Activated CD4-positive, alpha-beta T cell treated with anti-CD3 and anti-CD28 coated beads, Interleukin-2, amount 50 U/mL, for 48 hours (primary cell): ENCODE measurements around the gene TMOD1.

Experiments
- DNase-seq, 2 experiments: peaks; one replicate each; pipeline ENCODE4 v3.0.0-alpha.2; 2020

The TMOD1 gene

DNA sequence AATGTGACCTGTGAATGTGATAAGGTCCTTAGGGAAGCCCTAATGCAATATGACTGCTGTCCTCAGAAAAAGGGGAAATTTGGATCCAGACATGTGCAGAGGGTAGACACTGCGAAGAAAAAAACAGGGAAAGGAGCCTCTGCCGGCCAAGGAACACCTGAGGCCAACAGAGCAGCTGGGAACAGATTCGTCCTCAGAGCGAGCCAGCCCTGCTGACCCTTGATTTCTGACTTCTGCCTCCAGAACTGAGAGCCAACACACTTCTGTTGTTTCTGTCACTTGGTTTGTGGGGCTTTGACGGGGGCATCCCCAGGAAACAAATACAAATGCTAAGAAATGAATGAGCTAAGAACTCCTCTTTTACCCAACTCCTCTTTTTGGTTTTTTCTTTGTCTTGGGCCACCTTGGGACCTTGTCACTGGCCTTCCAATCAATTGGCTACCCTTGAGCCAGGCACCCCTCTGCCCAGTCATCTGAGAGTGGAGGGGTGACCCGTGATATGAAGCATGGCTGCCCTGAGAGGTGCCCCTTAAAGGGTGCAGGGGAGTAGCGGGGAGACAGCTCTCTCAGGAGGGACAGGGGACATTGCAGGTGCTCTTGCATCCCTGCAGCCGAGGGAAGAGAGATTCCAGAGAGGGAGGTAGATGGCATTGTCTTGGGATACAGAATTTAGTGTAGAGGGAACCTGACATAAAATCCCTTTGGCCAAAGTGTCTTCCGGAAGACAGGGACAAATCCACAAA lies 16.9 kb downstream of the TMOD1 start:
- DNase-seq, result no peak

DNA sequence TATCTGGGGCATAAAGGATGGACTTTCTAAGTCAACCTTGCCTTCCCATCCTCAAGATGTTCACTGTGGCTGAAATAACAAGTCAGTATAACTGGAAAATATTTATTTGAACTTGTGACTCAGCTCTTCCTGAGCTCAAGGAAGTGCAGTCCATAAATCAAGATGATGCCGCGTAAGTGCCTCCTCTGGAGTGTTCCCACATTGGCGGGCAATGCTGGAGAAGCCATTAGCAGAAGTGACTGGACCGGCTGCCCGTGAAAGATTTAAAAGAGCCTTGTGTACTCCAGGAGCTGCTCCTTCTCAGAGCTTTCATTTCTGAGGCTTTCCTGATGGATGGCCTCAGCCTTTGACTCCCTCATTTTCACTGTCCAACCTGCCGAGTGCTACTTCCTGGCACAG lies 17.4 kb downstream of the TMOD1 start:
- DNase-seq, result no peak

DNA sequence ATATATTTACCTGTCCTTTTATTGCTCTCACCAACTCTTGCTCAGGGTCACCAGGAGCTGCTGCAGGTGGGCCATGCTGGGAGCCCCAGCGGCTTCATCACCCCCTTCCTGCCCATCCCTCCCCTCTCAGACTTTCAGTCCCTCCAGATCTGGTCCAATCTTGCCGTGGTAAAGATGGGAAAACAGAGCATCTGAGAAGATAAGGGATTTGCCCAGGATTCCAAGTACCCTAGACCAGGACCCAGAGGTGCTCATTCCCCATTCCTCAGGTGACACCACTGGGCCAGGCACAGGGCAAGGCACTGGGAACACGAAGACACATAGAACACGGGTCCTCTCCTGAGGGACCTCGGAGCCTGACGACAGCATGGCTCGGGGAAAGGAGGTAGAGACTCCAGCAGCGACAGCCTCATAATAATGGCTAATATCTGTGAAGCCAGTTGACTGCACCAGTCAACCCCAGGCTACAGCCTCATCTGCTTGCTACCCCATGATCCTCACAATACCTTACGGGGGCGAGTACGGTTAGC lies 18.0 kb downstream of the TMOD1 start:
- no peak for DNase-seq

DNA sequence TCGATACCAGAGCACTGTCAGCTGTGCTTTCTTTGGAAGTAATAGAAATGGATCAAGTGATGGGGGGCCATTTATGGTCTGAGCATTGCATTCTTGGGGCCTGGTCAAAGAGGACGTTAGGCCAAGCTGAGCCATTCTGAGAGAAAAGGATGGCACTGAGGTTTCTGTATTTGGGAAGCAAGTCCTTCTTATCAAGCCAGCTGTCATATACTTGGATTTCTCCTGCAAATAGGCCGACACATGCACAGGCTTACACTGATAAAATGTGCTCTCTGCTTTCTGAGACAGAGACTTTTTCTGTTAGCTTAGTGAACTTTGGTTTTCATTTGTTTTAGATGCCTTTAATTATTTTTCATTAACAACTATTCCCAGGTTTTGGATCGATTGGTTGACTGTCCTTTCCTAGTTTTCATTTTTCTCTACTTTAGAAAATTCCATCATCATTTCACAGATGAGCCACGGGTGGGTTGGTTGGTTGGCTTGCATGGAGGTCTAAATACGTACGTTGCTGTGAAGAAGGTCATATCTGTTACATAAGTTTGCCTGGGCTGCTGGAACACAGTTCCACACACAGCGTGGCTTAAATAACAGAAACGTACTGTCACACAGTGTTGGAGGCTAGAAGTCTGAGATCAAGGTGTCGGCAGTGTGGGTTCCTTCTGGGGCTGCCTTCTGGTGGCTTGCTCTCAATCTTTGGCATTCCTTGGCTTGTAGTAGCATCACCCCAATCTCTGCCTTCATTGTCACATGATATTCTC lies 20.3 kb downstream of the TMOD1 start:
- no peak for DNase-seq

DNA sequence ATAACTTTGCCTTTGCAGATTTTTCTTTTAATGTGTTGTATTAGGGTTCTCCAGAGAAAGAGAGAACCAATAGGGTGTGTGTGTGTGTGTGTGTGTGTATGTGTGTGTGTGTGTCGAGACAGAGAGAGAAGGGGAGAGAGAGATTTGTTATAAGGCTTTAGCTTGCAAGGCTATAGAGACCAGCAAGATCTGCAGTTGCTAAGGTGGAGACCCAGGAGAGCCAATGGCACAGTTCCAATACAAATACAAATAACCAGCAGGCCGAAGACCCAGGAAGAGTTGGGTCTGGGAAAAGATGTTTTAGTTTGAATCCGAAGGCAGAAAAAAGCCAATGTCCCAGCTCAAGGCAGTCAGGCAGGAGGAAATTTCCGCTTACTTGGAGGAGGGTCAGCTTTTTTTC lies 23.0 kb downstream of the TMOD1 start:
- DNase-seq, result no peak

DNA sequence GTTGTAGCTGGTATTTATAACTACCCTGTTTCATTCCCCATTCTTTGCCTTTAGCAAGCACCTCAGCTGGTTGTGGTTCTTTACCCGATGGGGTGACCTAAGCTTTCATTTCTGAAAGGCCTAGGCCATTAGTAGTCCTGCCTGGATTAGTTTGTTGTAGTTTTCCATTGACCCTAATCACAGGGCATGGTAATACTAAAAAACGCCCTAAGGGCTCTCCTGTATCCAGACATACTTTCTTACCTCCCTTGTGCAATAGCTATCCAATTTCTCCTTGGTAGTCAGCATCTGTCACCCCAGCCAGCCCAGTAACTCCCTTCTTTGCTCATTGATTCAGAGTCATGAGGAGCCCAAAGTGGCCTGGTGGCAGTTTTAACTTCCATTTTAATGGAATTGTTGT lies 24.0 kb downstream of the TMOD1 start:
- DNase-seq, result no peak

DNA sequence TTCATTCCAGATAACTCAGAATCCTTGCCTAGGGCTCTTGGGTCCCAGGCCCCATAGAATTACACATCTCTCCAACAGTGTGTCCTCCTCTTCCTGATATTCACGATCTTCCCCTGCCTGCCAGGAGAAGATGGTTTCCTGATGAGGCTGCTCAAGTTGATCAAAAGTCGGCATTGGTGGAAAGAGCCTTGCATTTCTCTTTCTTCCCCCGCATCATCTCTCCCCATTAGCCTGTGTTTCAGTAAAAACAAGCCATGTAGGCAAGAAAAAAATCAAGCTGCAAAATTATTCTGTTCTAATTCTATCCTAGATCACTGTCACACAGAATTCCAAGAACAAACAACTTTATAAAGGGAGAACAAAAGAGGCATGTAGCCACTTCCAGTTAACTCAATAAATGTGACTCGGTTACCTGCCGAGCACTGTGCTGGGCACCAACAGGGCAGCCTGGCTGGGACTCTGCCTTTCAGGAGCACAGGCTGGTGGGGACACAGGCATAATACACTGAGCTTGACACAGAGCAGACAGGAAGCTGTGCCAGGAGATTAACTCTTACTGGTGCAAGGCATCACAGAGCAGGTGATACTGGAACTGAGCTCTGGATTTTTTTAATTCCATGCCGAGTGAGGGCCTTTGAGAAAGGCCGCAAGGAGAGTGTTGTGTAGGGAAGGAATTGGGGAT lies 25.6 kb downstream of the TMOD1 start:
- DNase-seq, result no peak

DNA sequence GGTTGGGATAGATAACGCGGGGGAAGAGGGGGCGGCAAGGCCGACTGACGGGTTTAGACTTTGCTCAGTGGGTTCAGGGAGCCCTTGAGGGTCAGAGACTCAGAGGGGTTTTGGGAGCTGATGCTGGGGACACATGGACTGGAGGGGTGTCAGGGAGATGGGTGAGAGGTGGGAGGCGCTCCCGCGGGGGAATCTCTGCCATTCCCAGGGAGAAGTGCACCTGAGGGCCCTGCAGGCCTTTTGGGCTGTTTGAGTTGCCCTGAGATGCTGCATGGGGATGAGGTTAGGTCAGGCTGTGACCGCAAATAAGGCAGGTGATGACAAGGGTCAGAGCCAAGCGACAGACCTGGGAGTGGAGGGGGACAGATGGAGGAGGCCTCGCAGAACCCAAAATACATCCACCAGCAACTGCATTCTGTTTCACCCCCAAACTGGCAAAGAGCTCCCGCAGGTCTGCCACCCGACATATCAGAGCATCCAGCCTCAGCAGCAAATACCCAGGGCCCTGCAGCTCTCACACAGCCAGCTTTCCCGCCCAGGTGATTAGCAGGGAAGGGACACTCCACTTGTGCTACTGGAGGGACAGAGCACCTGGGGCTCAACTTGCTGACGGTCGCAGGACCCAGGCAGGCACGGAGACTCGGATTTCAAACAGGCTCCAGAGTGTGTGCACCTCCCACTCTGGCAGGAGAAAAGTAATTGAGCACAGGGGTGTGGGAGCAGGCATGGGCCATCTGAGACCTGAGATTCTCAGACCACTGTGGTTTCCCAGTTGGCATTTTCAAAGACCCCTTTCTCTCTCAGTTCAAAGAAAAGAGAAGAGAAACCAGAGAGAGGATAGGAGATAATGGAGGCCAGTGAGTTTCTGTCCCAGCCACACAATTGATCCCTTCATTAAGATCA lies 26.4 kb downstream of the TMOD1 start:
- DNase-seq, result no peak

DNA sequence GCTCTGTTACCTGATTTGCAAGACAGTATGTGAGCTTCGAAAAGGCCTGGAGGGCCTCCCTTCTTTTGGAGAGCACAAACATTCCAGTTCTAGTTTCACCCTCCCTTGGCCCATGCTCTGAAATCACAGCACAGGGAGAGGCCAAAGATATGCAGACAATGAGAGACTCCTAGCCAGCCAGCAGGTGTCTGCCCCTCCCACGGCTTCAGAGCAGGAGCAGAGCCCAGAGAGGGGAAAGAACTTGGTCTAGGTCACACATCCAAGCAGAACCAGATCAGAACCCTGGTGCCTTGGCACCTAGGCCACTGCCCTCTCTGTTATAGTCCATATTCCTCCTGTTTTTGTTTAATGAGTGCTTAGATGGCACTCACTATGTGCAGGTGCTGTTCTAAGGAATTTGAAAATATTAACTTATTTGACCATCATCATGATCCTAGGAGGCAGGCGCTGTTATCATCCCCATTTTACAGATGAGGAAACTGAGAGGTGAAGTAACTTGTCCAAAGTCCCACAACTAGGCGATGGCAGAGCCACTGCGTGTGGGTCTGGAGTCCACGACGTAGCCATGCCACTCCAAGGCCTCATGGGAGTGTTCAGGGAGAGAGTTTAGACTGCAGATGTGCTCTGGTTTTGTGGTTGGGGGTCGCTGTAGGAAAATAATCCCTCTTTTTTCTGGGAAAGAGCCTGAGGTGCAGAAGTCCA lies 27.2 kb downstream of the TMOD1 start:
- no peak for DNase-seq

DNA sequence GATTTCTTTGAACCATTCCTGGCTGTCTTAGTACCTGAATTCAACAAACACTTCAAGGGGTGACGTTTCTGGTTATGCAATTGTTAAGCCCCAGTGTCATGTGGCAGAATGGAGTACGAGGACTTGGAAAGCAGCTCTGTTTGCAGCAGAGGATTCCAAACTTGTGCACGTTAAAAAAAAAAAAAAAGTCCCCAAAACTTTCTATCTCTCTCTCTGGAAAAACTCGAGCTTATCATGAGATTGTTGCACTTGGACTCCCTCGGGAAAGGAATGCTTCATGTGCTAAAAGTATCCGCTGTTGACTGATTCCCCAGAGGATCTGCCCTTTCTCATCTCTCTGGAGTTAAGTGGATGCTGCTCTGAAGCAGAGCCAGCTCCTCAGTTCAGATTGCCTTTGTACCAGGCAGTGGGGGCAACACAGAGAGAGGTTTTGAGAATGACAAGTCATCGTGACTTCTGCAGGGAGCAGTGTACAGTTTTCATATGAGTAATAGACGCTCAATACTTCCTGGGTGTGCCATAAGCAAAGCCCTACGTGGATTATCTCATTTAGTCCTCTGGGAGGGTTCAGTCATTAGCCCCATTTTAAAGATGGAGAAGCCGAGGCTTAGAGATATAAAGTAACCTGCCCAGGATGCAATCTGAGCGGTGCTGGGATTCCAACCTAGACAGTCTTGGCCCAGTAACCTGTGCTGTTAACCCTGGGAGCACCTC lies 28.1 kb downstream of the TMOD1 start:
- peak; percentile 5 to 26 for DNase-seq

DNA sequence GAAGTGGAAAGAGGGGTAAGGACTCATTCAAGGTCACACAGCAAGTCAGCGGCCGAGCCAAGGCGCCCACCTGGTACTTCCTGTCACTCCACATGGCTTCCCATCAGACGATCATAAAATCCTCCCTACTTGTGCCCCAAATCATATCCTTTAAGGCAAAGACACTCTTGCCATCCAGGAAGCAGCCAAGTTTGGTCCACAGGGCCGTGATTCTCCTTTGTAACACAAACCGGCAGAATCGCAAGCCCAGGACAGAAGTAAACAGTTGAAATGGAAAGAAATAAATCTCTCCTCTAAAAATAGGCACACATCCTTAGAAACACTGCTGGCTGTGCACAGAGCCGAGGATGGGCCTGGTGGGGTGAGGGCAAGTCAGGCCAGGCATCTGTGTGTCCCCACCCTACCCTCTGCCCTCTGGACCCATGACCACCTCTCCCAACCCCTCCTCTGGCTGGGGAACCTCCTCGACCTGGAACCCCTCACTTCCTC lies 30.5 kb downstream of the TMOD1 start:
- DNase-seq, result no peak

DNA sequence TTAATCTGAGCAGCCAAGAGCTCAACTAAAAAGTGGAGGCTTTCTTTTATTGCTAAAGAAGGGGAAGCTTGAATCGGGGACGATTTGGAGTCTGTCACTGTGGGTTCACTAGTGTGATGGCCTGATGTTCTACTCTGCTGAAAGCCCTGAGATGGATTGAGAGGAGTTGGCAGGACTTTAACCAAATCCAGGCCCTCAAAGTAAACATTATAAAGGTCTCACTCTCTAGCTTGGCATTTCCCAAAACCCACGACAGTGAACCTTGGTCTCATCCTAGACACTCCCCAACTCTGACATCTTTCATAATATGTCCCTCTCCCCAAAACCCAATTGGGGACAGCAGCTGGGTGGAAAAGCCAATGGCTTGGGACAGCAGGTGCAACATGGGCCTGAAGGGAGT lies 32.7 kb downstream of the TMOD1 start:
- no peak for DNase-seq

DNA sequence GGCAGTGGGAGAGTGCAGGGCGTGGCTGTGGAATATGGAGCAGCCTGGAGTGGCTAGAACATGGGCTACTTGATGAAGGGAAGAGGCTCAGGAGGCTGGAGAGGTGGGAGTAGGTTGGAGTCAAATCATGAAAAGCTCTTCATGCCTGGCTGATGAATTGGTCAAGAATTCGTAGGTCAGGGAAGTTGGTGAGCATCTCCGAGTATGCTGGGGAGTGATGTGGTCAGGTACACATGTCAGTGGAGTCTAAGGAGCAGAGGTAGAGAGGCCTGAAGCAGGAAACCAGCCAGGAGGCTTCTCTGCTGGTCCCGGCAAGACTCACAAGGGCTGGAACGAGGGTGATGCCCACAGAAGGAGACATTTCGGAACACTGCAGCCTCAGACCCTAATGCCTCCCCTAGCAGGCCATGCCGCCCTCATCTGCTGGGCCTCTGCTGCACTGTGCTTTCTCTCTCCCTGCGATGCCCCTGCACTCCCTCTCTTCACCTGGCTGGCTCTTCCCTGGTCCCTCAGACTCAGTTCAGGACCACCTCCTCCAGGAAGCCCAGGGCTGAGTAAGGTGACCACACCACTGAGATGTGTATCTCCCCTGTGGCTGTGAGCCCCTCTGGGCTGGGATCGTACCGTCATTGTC lies 33.6 kb downstream of the TMOD1 start:
- DNase-seq, result no peak

DNA sequence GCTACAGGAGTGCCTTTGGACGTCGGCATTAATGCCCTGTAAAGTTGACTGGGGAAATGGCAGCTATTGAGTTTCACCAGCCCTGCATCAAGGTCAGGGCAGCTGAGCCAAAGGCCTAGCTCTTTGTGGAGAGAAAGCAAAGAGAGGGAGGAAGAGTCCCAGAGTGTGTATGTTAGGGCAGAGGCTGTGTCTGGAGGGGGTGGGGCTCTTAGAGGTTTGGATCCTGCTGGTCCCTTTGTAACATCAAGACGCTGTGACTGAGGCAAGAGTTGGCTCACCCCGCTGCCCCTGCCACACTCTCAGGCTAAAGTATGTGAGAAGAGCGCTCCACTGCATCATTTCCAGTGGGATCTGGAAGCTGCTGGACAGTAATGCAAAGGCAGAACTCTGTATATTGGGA lies 34.3 kb downstream of the TMOD1 start:
- DNase-seq, result no peak

DNA sequence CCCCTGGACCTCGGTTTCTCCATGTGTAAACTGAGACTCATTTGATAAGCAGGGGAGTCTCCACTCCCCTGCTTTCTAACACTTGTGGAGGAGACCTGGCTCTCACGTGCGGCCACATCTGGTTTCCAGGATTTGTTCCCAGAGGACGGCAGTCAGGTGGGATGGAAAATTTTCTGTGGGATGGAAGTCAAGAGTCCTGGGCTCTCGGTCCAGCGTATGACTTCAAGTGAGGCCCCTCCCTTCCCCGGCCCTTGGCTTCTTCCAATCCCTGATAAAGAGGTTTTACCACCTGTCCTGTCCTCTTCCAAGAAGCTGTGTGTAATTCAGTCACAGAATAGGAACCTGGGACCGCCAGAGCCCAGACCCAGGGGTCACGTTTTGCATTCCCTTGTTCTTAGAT lies 35.0 kb downstream of the TMOD1 start:
- DNase-seq, result no peak

DNA sequence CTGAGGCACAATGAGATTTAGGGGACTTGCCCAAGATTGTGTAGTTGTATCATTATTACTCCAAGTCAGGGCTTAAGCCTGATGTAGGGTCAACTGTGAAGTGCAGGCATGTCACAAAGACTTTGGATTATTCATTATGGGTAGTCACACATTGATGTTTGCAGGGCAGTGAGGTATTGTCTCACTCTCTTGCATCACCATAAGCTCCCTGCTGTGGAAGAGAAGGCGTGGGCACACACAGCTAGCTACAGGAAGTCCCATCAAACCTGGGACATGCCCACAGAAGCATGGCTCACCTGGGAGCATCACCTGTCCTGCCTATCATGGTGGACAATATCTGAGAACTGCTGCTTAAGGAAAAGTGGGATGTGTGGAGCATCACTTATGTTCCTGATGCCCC lies 42.1 kb downstream of the TMOD1 start:
- DNase-seq, result no peak

DNA sequence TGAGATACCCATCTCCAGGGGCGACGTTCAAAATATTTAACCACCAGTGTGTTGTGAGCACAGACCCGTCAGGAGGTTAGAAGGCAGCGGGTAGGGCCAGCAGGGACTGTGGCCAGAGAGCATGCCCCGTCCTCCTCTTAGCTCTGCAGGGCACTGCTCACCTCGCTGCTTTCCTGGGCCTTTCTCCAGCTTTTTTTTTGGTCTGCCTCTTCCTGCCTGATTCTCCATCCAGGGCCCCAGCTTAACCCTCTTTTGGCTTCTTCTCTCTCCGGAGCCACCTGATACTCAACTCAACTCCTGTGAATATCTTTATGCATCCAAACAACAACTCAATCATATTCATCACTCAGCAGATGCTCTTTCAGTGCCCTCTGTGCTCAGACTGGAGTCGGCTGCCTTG lies 44.0 kb downstream of the TMOD1 start:
- no peak for DNase-seq

DNA sequence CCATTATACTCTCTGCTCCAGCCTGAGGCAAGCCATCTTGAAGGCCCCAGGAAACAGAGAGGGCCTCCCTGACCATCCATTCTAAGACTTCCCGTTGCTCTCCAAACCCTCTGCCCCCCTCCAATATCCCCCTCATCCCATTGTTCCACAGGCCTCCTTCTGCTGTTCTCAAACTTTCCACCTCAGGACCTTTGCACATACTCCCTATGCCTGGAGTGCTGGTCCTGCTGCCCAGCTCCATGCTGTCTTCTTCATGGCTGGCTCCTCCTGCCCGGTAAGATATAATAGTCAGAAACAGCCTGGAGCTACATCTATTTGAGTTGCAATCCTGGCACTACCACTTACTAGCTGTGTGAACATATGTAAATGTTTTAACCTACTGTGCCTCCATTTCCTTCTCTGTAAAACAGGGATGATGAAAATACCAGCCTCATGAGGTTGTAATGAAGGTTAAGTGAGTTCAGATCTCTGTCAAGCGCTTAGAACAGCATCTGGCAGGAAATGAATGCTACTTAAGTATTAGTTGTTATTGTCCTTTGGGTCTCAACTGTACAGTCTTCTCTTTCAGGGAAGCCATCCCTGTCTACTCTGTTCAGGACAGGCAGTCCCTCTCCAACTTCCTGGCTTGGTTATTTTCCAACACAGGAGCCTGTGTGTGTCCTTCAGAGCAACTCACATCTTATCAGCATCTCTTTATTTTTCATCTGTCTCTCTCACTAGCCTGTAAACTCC lies 45.8 kb downstream of the TMOD1 start:
- DNase-seq, result no peak

DNA sequence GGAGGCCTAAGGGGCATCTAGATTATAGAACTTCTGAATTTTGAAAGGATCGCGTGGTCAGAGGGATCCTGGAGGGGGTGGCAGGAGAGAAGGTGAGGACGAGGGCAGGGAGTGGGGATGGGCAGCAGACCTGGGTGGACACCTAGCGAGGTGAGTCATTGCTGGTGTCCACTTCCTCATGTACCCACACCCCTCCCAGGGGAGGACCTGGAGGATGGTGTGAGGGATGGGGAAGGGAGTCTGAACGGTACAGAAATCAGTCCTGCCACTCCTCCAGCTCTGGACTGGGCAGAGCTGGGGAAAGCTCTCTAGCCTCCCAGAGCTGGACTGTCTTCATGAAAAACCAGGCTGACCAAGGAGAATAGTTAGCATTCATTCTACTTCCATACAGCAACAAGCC lies 46.9 kb downstream of the TMOD1 start:
- no peak for DNase-seq
